Nephron progenitor cell (in vitro differentiated cells): ENCODE data around the gene KLF17.

Source experiments
- DNase-seq: peaks from one replicate; pipeline ENCODE4 v3.0.0; 2021
- H3K27ac Mint-ChIP-seq: 2 replicates; pipeline ENCODE4 v1.8.0; 2021; ENCODE audit warnings: mild to moderate bottlenecking, moderate library complexity, mixed read lengths
- H3K27me3 Mint-ChIP-seq: 2 replicates; pipeline ENCODE4 v1.8.0; 2021; ENCODE audit warnings: mild to moderate bottlenecking, low read depth, mixed read lengths; ENCODE audit not compliant: poor library complexity
- H3K36me3 Mint-ChIP-seq: 2 replicates; pipeline ENCODE4 v1.8.0; 2021; ENCODE audit warnings: low read depth, mixed read lengths
- H3K4me1 Mint-ChIP-seq: 2 replicates; pipeline ENCODE4 v1.8.0; 2021; ENCODE audit warnings: mixed read lengths
- H3K4me3 Mint-ChIP-seq: 2 replicates; pipeline ENCODE4 v1.8.0; 2021; ENCODE audit warnings: mild to moderate bottlenecking, moderate library complexity, mixed read lengths
- H3K9me3 Mint-ChIP-seq: 2 replicates; pipeline ENCODE4 v1.8.0; 2021; ENCODE audit warnings: mild to moderate bottlenecking, moderate library complexity, mixed read lengths
- TF ChIP-seq, protein P1 (sequence below): fragments of 200-600 bp; sonication (generic); IDR thresholded peaks from 2 replicates; pipeline ENCODE4 v1.5.0; 2021; ENCODE audit warnings: antibody characterized with exemption

The KLF17 gene

DNA sequence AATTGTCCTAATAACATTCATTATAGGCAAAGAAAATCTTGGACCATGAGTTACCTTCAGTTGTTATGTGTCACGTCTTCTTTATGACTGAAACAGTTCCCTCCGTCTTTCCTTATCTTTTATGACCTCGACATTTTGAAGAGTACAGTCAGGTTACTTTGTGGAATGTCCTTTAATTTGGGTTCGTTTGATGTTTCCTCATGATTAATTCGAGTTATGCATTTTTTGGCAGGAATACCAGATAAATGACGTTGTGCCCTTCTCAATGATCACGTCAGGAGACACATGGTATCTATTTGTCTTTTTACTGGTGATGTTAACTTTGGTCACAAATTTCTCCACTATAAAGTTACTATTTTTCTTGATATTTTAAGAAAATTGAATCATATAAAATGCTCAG lies 17.3 kb upstream of the KLF17 start:
- no peak for DNase-seq
- H3K4me1 Mint-ChIP-seq = no peaks in the 10 kb centered on the region
- TF ChIP-seq, protein P1, sequence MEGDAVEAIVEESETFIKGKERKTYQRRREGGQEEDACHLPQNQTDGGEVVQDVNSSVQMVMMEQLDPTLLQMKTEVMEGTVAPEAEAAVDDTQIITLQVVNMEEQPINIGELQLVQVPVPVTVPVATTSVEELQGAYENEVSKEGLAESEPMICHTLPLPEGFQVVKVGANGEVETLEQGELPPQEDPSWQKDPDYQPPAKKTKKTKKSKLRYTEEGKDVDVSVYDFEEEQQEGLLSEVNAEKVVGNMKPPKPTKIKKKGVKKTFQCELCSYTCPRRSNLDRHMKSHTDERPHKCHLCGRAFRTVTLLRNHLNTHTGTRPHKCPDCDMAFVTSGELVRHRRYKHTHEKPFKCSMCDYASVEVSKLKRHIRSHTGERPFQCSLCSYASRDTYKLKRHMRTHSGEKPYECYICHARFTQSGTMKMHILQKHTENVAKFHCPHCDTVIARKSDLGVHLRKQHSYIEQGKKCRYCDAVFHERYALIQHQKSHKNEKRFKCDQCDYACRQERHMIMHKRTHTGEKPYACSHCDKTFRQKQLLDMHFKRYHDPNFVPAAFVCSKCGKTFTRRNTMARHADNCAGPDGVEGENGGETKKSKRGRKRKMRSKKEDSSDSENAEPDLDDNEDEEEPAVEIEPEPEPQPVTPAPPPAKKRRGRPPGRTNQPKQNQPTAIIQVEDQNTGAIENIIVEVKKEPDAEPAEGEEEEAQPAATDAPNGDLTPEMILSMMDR = no peak
- H3K9me3 Mint-ChIP-seq = peaks cover 19% of the 10 kb centered on the region
- no peak overlapping the region for H3K4me3 Mint-ChIP-seq
- H3K27me3 Mint-ChIP-seq = peaks cover 28% of the 10 kb centered on the region
- no peak overlapping the region for H3K27ac Mint-ChIP-seq
- H3K36me3 Mint-ChIP-seq = peaks cover 3% of the 10 kb centered on the region

DNA sequence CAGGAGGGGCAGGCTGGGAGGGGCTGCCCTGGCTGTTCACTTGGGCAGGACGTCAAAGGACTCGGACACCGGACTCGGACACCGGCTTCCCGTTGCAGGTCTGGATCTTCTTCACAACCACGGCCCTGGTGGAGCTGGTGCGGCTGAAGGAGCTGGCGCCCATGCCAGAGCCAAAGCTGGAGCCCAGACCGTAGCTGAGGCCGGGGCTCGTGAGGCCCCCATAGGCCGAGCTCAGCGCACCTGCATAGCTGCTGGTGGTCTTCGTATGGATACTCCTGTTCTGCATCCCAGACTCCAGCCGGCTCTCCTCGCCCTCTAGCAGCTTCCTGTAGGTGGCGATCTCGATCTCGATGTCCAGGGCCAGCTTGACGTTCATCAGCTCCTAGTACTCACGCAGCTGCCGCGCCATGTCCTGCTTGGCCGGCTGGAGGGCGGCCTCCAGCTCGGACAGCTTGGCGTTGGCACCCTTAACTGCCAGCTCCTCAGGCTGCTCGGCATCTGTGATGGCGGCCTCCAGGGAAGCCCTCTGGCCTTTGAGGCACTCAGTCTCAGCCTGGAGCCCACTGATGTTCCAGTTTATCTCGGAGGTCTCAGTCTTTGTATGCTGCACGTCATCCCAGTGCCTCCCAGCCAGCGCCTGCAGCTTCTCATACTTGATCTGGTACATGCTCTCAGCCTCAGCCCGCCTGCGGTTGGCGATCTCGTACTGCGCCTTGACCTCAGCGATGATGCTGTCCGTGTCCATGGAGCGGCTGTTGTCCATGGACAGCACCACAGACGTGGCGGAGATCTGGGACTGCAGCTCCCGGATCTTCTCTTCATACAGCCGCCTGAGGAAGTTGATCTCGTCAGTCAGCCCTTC lies 15.1 kb upstream of the KLF17 start:
- H3K4me1 Mint-ChIP-seq = no peaks in the 10 kb centered on the region
- peak; percentile 61 for DNase-seq
- H3K9me3 Mint-ChIP-seq = no peaks in the 10 kb centered on the region
- H3K27me3 Mint-ChIP-seq = peaks cover 43% of the 10 kb centered on the region
- no peaks in the 10 kb centered on the region for H3K36me3 Mint-ChIP-seq
- no peak overlapping the region for H3K27ac Mint-ChIP-seq
- TF ChIP-seq, protein P1 = peak; percentile 39
- H3K4me3 Mint-ChIP-seq = no peak overlapping the region

DNA sequence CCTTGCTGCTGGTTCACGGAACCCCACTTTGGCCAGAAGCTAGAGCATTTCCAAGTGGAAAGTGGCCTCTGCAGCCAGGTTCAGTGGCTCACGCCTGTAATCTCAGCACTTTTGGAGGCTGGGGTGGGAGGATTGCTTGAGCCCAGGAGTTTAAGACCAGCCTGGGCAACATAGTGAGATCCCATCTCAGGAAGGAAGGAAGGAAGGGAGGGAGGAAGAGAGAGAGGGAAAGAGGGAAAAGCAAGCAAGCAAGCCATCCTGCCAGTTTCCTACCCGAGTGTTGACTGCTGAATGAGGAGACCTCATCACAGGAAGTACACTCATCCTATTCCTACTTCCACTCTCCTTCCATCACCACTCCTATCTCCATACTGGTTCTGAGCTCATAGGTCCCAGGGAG lies 12.8 kb upstream of the KLF17 start:
- no peak overlapping the region for H3K4me3 Mint-ChIP-seq
- DNase-seq = no peak
- no peaks in the 10 kb centered on the region for H3K9me3 Mint-ChIP-seq
- H3K27ac Mint-ChIP-seq = no peak overlapping the region
- H3K36me3 Mint-ChIP-seq = no peaks in the 10 kb centered on the region
- no peaks in the 10 kb centered on the region for H3K4me1 Mint-ChIP-seq
- TF ChIP-seq, protein P1 = no peak
- H3K27me3 Mint-ChIP-seq = peaks cover 41% of the 10 kb centered on the region

DNA sequence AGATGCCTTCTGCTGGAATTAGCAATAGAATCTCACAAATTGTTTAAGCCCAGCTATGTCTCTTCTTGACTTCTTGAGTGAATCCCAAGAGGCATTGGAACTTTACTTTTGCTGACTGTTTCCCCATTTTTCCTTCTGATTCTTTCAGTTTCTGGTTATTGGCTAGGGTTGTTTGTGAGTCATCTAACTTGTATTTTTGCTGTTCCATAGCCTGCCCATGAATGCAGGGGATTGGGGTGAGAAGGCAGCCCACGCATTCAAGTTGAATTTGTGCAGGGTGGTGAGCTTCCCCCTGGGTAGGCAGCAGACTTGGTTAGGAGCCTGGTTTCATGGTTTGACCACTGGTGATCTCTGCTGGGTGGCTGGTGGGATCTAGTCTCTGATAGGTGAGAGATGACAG lies 10.4 kb upstream of the KLF17 start:
- H3K9me3 Mint-ChIP-seq = no peaks in the 10 kb centered on the region
- DNase-seq = no peak
- TF ChIP-seq, protein P1 = no peak
- no peak overlapping the region for H3K4me3 Mint-ChIP-seq
- no peaks in the 10 kb centered on the region for H3K36me3 Mint-ChIP-seq
- H3K27me3 Mint-ChIP-seq = peaks cover 40% of the 10 kb centered on the region
- no peak overlapping the region for H3K27ac Mint-ChIP-seq
- no peaks in the 10 kb centered on the region for H3K4me1 Mint-ChIP-seq

DNA sequence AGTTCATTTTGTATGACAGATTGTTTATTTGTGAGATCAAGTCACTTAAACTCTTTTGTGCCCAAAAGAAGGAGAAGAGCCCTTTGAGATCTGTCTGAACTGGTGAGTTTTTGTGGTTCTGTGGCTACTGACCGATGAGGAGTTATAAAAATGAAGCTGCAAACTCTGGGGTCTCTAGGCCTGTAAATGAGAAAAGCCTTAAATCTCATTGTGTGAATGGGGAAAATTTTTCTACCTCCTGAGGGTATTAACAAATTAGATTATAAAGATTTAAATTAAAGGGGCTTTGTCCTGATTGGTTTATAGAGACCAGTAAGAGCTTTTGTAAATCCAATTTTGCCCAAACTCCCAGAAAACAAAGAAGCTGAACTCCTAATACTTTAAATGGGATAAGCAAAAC lies 9.7 kb upstream of the KLF17 start:
- TF ChIP-seq, protein P1 = no peak
- H3K27ac Mint-ChIP-seq = no peak overlapping the region
- H3K36me3 Mint-ChIP-seq = no peaks in the 10 kb centered on the region
- H3K4me1 Mint-ChIP-seq = no peaks in the 10 kb centered on the region
- H3K4me3 Mint-ChIP-seq = no peak overlapping the region
- DNase-seq = no peak
- H3K27me3 Mint-ChIP-seq = peaks cover 40% of the 10 kb centered on the region
- no peaks in the 10 kb centered on the region for H3K9me3 Mint-ChIP-seq

DNA sequence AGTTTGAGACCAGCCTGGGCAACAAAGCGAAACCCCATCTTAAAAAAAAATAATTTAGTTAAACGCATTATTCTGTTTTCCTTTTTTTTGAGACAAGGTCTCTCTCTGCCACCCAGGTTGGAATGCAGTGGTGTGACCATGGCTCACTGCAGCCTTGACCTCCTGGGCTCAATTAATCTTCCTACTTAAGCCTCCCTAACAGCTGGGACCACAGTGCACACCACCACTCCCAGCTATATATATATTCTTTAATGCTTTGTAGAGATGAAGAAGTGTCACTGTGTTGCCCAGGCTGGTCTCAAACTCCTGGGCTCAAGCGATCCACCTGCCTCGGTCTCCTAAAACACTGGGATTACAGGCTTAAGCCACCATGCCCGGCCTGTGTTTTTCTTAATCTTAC lies 7.7 kb upstream of the KLF17 start:
- Mint-ChIP-seq H3K36me3 (no peaks in the 10 kb centered on the region), H3K9me3 (peaks cover 4% of the 10 kb centered on the region), H3K27me3 (peaks cover 30% of the 10 kb centered on the region), H3K4me1 (no peaks in the 10 kb centered on the region), H3K27ac (no peak overlapping the region), H3K4me3 (no peak overlapping the region)
- DNase-seq = no peak
- TF ChIP-seq, protein P1 = no peak
